Astrocyte of the spinal cord (primary cell): ENCODE data around the gene NAIF1.

ENCODE experiments used
- DNase-seq: peaks from one replicate; pipeline ENCODE4 v3.0.0; 2011; ENCODE audit warnings: low read depth, low spot score
- H3K4me3 ChIP-seq: 2 replicates; pipeline ENCODE4 v1.5.1; 2011; ENCODE audit warnings: low read depth, mild to moderate bottlenecking, low read length, moderate library complexity
- CTCF ChIP-seq: IDR thresholded peaks from 2 replicates; pipeline ENCODE4 v1.5.1; 2012; ENCODE audit warnings: low read depth, mild to moderate bottlenecking, low read length, inconsistent platforms
- in situ Hi-C: cut with HindIII; loops from 2 replicates; pipeline ENCODE4 v1.10.0; 2017; ENCODE audit warnings: low sequenced_read_pairs

Gene NAIF1

GRCh38 chr9:128105538-128106175, 38.5 kb upstream of the NAIF1 start:
- in situ Hi-C loops = no loop called here
- TF ChIP-seq CTCF = no peak
- no peak for DNase-seq
- H3K4me3 ChIP-seq = no peak overlapping the region

GRCh38 chr9:128104171-128104618, 37.1 kb upstream of the NAIF1 start:
- peak; percentile 33 for DNase-seq
- in situ Hi-C loops = no loop called here
- no peak overlapping the region for H3K4me3 ChIP-seq
- TF ChIP-seq CTCF = no peak

GRCh38 chr9:128103589-128103962, 36.5 kb upstream of the NAIF1 start:
- no peak overlapping the region for H3K4me3 ChIP-seq
- TF ChIP-seq CTCF = peak; percentile 25
- no peak for DNase-seq
- in situ Hi-C loops = no loop called here

- in situ Hi-C loops = no loop called here
- no peak overlapping the region for H3K4me3 ChIP-seq
- DNase-seq = no peak
- TF ChIP-seq CTCF = no peak
These were observed 35.9 kb upstream of the NAIF1 start for GRCh38 chr9:128102861-128103588.

GRCh38 chr9:128102196-128102595, 35.1 kb upstream of the NAIF1 start:
- in situ Hi-C loops = no loop called here
- no peak overlapping the region for H3K4me3 ChIP-seq
- DNase-seq = no peak
- no peak for TF ChIP-seq CTCF

GRCh38 chr9:128101690-128102089, 34.6 kb upstream of the NAIF1 start:
- TF ChIP-seq CTCF = no peak
- H3K4me3 ChIP-seq = no peak overlapping the region
- DNase-seq = no peak
- in situ Hi-C loops = no loop called here
